A673 (cell line): ENCODE measurements around the gene TESPA1. TPM values are rescaled to one million over a fixed set of nuclear protein-coding genes. Genes with fewer than 3 reads are reported as not detected.

ENCODE experiments used
- BruUV-seq: library from RNA; stranded (reverse); fragments of 400-500 nt; replicated peaks from 2 replicates; lab custom pipeline; 2021; lab: Mats Ljungman, UMichigan
- CTCF ChIA-PET: fragments of 300-600 bp; sonication (Branson Sonifier 250); formaldehyde crosslinking; loops from one replicate; lab custom pipeline; 2022; ENCODE audit warnings: antibody characterized with exemption; lab: Charles Lee
- POLR2A ChIA-PET: fragments of 300-600 bp; sonication (Branson Sonifier 250); formaldehyde crosslinking; loops from one replicate; lab custom pipeline; 2022; ENCODE audit warnings: antibody characterized with exemption; ENCODE audit not compliant: low non-redundant PET; lab: Charles Lee
- DNase-seq: peaks from one replicate; pipeline ENCODE4 v3.0.0-alpha.2; 2015; ENCODE audit warnings: low spot score
- H3K27ac ChIP-seq: fragments of 200-600 bp; sonication (generic); 2 replicates; pipeline ENCODE4 v1.5.1; 2016; ENCODE audit warnings: mixed run types, low read depth, mild to moderate bottlenecking, mixed read lengths, antibody characterized with exemption, low read length; ENCODE audit not compliant: poor library complexity, severe bottlenecking
- H3K27me3 ChIP-seq: fragments of 200-600 bp; sonication (generic); replicated peaks from 2 replicates; pipeline ENCODE4 v1.6.1; 2017; ENCODE audit warnings: mixed run types, low read depth, mild to moderate bottlenecking, mixed read lengths, antibody characterized with exemption, low read length; ENCODE audit not compliant: insufficient read depth, poor library complexity
- H3K36me3 ChIP-seq: fragments of 200-600 bp; sonication (generic); 2 replicates; pipeline ENCODE4 v1.6.1; 2016; ENCODE audit warnings: mixed run types, mild to moderate bottlenecking, mixed read lengths, antibody characterized with exemption, low read length; ENCODE audit not compliant: insufficient read depth, poor library complexity, severe bottlenecking
- H3K4me1 ChIP-seq: fragments of 200-600 bp; sonication (generic); 2 replicates; pipeline ENCODE4 v1.6.1; 2017; ENCODE audit warnings: mixed run types, mild to moderate bottlenecking, mixed read lengths, antibody characterized with exemption, low read length; ENCODE audit not compliant: insufficient read depth, poor library complexity, severe bottlenecking
- H3K4me3 ChIP-seq: fragments of 200-600 bp; sonication (generic); 2 replicates; pipeline ENCODE4 v1.5.1; 2016; ENCODE audit warnings: low read depth, mixed run types, mild to moderate bottlenecking, mixed read lengths, low read length; ENCODE audit not compliant: poor library complexity, severe bottlenecking
- H3K9me3 ChIP-seq: fragments of 200-600 bp; sonication (generic); 2 replicates; pipeline ENCODE4 v1.6.1; 2016; ENCODE audit warnings: mixed run types, low read depth, mild to moderate bottlenecking, mixed read lengths, antibody characterized with exemption, low read length; ENCODE audit not compliant: poor library complexity, severe bottlenecking
- CTCF ChIP-seq: fragments of 300-800, 200-600 bp; sonication (generic); conservative IDR thresholded peaks from 2 replicates; pipeline ENCODE4 v1.5.1; 2017; ENCODE audit warnings: low read depth, mild to moderate bottlenecking, antibody characterized with exemption, low read length, moderate library complexity, mixed read lengths
- EZH2 ChIP-seq: fragments of 200-600 bp; sonication (generic); IDR thresholded peaks from 2 replicates; pipeline ENCODE4 v1.6.1; 2017; ENCODE audit warnings: borderline replicate concordance, low read depth, mild to moderate bottlenecking, mixed read lengths, antibody characterized with exemption, low read length; ENCODE audit not compliant: poor library complexity, severe bottlenecking
- intact Hi-C: fragments of 100-400 bp; cut with micrococcal nuclease; formaldehyde crosslinking; loops from one replicate; pipeline ENCODE4 v1.10.0; 2022; ENCODE audit not compliant: unreplicated experiment
- total RNA-seq: library from RNA; stranded (reverse); gene quantifications from 2 replicates; pipeline ENCODE4 v1.2.3, GENCODE V29; 2021

Gene TESPA1
- total RNA-seq, 1 experiment from 2014 or later = not detected

GRCh38 chr12:55024575-55024974 is 40.0 kb upstream of the TESPA1 start:
- H3K4me1 ChIP-seq = no peaks in the 10 kb centered on the region
- no peak overlapping the region for H3K4me3 ChIP-seq
- ChIA-PET POLR2A (no interaction called here), CTCF (no interaction called here)
- H3K36me3 ChIP-seq = no peaks in the 10 kb centered on the region
- BruUV-seq = no TSS peak
- H3K27me3 ChIP-seq = peaks cover 83% of the 10 kb centered on the region
- H3K27ac ChIP-seq = no peak overlapping the region
- no peak for DNase-seq
- TF ChIP-seq CTCF (no peak), EZH2 (no peak)
- H3K9me3 ChIP-seq = no peaks in the 10 kb centered on the region
- intact Hi-C loops = no loop called here

- H3K27ac ChIP-seq = no peak within 1 kb of the TSS
- no peak within 1 kb of the TSS for H3K4me3 ChIP-seq
- no peak for TF ChIP-seq EZH2
- H3K36me3 ChIP-seq = no peaks in the 10 kb centered on the region
- ChIA-PET CTCF (no interaction called here), POLR2A (no interaction called here)
- no TSS peak for BruUV-seq
- peaks cover 84% of the 10 kb centered on the region for H3K27me3 ChIP-seq
- intact Hi-C loops = no loop called here
- no peaks in the 10 kb centered on the region for H3K9me3 ChIP-seq
- H3K4me1 ChIP-seq = no peaks in the 10 kb centered on the region
- DNase-seq = peak; percentile 5
Observed at GRCh38 chr12:55019784-55020183, 35.2 kb upstream of the TESPA1 start, which contains the start of gene NEUROD4. NEUROD4 (plus strand) TSS chr12:55019974; CDS start chr12:55026440, 6,466 bp downstream.

- Histone ChIP-seq H3K4me3 (no peak overlapping the region), H3K9me3 (no peaks in the 10 kb centered on the region), H3K27me3 (peaks cover 69% of the 10 kb centered on the region), H3K36me3 (no peaks in the 10 kb centered on the region), H3K27ac (no peak overlapping the region), H3K4me1 (no peaks in the 10 kb centered on the region)
- TF ChIP-seq CTCF (no peak), EZH2 (no peak)
- POLR2A ChIA-PET = interaction anchor here (0.7 kb wide), 1 partner anchor 638 kb away, joined by 5 read pairs; no protein-coding TSS in a partner anchor
- BruUV-seq = no TSS peak
- no peak for DNase-seq
- CTCF ChIA-PET = no interaction called here
- intact Hi-C loops = no loop called here
Observed at GRCh38 chr12:55017416-55017925, 32.9 kb upstream of the TESPA1 start.
